ENCODE measurements around the gene CIDEC.
"Not testable (repeated sequence)": the region's sequence is repeated elsewhere in the genome, so short reads cannot be mapped to it uniquely, and the experiment has no call there.

Gene CIDEC

DNA sequence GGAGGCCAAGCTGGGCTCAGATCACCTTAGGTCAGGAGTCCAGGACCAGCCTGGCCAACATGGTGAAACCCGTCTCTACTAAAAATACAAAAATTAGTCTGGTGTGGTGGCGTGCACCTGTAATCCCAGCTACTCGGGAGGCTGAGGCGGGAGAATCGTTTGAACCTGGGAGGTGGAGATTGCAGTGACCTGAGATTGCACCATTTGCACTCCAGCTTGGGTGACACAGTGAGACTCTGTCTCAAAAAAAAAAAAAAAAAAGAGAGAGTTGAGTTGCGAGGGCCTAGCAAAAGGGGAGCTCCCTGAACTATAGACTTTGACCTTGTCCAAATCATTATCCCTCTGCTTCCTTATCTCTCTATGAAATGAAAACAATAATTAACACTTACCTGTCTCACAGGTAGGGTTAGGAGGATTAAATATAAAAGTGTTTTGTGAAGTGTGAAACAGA lies 20.9 kb upstream of the CIDEC start:
- not testable (repeated sequence) for DNase-seq

DNA sequence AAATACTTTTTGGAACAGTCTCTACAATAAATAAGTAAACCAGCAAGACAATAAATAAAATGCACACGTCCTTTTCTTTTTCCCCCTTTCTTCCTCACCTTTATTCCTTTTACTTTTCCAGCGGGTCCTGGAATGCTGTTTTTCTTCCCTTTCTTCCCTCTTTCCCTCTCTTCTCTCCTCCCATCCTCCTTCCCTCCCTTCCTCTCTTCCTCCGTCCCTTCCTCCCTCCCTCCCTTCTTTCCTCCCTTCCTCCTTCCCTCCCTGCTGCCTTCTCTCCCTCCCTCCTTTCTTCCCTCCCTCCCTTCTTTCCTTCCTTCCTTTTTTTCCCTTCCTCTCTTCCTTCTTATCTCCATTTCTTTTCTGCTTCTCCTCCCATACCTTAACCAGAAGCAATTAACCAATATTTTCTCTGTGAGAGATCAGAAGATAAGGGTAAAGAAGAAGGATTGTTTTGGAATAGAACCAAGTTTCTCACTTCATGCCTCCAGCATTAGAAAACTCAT lies 19.3 kb upstream of the CIDEC start:
- DNase-seq: no peak

DNA sequence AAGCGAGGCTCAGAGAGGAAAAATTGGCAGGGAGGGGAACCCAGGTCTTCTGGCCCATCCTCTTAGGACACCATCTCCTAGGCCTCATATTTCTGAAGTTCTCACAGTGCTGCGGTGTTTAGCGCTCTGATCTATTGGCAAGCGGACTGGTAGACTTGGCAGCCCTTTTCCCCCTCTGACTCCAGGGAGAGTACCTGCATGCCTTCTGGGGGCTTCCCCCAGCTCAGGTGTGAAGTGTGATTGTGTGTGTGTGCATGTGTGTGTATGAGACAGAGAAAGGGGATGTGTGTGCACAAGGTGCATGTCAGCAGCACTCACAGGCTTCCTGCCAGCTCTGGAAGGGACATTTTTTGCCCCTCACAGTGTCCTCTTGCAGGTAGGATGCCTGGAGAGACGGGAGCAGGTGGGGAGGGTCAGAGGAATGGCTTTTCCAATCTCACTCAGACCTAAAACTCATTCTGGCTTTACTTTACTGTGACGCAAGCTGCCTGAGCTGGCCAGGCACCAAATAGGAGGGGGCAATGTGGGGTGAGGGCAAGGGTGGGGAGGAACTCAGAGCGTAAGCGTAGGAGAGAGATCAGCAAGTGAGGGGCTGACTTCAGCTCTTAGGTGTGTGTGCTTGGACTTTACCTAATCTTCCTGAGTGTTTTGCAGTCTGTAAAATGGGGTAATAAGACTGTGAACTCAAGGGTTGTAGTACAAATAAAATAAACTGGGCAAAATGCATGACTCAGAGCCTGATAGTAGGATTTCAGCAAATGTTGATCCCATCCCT lies 18.6 kb upstream of the CIDEC start:
- no peak for DNase-seq

DNA sequence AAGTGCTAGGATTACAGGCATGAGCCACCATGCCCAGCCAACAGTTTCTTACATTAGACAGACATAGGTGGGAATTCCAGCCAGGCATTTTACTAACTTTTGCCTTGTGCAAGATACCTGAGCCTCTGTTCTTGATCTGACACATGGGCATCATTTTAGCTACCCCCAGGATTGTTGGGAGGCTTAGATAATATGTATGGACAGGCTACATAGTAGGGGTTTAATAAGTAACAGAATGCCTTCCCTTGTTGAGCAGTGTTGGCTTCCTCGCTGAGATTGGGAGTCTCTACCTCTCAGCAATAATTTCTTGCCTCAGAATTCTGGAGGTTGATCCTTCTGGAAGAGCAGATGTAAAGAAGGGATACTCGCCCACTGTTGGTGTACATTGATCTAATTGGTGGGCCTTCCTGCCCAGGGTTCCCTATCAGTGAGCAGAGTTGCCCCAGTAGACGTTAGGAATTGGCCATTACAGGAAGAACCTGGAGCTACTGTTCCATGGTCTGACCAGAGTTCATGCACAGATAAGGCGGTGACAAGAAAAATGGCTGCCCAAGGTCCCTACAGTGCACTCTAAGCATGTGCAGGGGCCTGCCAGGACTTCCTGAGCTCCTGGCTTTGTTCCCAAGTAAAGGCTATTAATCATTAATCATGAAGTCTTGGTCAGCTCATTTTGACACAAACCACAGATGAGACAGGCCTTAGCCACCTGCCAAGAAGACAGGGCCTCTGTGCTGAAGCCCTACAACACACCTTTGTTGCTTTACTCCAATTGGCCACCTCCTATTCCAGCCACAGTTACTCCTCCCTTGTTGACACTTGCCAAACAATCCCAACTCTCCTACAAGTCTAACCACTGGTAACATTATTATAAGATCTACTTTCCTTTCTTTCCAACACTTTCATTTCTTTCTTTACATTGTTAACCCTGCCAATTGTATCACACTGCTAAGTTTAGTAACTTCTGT lies 17.6 kb upstream of the CIDEC start:
- no peak for DNase-seq

DNA sequence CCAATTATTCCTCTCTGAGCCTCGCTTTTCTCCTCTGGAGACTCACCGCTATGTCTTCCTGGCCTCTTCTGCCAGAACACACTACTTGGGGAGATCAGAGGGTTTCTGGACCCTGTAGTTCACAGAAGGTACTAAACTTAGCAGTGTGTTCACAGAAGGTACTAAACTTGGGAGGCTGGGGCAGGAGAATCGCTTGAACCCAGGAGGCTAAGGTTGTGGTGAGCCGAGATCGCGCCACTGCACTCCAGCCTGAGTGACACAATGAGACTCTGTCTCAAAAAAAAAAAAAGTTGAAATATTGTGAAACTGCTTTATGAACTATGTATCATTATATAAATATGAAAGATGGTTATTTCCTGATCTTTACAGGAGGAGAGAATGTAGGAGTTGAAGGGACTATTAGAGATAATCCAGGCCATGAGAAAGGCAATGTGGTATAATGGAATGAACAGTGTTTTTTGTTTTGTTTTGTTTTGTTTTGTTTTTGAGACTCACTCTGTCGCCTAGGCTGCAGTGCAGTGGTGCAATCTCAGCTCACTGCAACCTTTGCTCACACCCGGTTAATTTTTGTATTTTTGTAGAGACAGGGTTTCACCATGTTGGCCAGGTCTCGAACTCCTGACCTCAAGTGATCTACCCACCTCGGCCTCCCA lies 16.8 kb upstream of the CIDEC start:
- DNase-seq: not testable (repeated sequence)

DNA sequence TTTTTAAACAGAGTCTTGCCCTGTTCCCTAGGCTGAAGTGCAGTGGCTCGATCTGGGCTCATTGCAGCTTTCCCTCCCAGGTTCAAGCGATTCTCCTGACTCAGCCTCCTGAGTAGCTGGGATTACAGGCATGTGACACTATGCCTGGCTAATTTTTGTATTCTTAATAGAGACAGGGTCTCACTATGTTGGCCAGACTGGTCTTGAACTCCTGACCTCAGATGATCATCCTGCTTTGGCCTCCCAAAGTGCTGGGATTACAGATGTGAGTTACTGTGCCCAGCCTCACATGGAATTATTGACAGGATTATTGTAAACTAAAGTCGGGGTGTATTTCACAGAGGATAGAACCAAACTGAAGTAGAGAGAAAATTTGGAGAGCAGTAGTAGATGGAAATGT lies 15.7 kb upstream of the CIDEC start:
- DNase-seq: not testable (repeated sequence)

DNA sequence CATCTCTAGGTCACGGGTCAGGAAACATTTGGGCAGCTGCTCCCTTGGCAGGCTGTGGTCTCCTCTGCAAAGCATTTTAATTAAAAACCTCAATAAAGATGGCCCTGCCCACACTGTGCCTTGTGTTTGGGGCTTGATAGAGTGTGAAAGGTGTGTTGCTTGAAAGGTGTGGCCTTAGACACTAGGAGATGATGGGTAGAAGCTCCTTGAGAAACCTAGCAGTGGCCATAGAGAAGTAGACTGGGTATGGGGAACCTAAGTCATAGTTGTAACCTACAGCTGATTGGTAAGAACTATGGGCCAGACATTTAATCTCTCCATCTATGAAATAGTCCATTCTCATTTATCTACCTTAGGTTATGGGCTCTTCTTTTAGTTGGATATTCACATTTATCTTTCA lies 13.7 kb upstream of the CIDEC start:
- no peak for DNase-seq

DNA sequence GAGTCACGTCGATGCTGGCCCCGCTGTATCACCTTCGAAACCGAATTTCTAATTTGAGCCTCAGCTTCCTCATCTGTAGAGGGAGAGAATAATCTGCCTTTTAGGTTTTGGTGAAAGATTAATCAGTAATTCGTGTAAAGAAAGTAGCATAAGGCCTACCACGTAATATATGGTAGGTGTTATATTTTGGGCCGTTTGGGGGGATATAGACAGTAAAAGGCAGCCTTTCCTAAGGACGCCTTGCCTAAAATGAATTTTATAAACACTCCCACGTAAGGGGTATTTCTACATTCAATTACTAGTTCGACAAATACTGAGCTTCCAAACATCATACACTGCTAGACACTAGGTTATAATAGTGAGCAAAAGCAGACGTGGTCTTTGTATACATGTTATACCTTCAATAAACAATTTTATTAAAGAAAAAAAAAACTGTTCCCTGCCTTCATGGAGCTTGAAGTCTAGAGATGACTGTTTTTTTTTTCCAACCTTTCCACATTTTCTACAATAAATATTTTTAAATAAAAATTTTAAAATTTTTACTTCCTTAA lies 11.1 kb upstream of the CIDEC start:
- no peak for DNase-seq

DNA sequence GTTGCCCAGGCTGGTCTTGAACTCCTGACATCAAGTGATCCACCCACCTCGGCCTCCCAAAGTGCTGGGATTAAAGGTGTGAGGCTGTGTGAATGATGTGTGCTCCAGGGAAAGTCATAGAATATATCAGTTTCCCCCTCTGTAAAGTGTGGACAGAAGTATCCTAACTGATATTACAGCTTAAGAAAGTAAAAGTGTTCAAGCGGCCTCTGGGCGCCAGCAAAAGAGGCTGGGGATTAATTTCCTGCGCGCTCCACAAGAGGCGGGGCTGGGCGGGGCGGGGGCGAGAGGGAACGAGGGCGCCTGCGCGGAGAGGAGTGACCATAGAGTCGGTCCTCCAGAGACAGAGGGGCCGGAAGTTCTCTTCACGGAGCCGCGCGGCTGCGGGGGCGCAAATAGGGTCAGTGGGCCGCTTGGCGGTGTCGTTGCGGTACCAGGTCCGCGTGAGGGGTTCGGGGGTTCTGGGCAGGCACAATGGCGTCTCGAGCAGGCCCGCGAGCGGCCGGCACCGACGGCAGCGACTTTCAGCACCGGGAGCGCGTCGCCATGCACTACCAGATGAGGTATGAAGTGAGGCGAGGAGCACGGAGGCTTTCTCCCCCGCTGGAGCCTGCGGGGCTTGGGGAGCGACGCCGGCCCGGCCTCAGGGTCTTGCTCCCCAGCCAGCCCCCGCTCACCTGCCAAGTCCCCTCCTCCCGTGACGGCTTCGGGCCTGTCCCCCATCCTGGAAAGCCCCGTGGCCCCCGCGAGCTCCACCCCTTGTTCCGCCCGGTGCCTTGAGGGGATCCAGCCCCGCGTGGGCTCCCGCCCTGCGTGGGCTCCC lies 10.4 kb upstream of the CIDEC start, which contains the start of gene JAGN1:
JAGN1 (plus strand) TSS at position 362 of the 823 bp plus-strand sequence; CDS start at position 475, 113 bp downstream.
- peak; percentile 96 for DNase-seq

DNA sequence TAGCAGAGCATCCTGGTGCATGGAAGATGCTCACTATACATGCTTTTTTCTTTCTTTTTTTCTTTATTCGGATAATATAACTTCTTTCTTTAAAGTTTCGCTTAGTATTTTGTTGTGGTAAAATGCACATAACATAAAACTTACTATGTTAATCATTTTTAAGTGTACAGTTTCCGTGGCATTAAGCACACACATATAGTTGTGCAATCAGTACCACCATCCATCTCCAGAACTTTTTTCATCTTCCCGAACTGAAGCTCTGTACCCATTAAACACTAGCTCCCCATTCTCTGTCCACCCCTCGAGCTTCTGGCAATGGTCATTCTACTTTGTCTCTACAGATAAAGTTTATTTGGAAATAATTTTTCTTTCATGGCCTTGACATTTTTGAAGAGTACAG lies 9.4 kb upstream of the CIDEC start:
- no peak for DNase-seq

DNA sequence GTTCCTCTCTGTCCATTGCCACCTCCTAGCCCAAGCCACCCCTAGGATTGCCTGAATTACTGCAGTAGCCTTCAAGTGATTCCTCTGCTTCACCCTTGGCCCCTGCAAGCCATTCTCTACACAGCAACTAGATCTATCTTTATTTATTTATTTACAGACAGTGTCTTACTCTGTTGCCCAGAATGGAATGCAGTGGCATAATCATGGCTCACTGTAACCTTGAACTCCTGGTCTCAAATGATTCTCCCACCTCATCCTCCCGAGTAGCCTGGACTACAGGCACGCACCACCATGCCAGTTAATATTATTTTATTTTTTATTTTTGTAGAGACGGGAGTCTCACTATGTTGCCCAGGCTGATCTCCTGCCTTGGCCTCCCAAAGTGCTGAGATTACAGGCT lies 8.5 kb upstream of the CIDEC start:
- no peak for DNase-seq

DNA sequence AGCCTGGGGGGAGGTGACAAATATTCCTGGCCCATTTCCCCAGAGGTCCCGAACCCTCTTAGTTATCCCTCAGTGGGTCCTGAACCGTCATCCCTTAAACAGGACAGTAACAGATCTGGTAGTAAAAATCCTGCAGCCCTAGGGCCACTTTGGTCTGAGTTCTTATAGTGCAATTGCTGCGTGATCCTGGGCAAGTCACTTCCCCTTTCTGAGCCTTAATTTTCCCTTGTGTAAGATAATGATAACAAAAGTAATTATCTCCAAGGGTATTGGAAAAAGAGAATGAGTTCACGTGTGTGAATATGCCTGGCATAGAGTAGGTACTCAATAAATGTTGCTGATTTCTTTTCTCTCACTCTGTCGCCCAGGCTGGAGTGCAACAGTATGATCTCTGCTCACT lies 7.4 kb upstream of the CIDEC start:
- no peak for DNase-seq

DNA sequence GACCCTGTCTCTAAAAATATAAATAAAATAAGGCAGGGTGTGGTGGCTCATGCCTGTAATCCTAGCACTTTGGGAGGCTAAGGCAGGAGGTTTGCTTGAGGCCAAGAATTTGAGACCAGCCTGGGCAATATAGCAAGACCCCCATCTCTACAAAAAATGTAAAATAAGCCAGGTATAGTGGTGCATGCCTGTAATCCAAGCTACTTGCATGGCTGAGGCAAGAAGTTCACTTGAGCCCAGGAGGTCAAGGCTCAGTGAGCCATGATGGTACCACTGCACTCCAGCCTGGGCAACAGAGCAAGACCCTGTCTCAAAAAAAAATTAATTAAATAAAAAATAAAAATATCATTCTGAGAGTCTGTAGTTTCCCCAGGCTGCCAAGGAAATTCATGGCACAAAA lies 6.3 kb upstream of the CIDEC start:
- DNase-seq: no peak

DNA sequence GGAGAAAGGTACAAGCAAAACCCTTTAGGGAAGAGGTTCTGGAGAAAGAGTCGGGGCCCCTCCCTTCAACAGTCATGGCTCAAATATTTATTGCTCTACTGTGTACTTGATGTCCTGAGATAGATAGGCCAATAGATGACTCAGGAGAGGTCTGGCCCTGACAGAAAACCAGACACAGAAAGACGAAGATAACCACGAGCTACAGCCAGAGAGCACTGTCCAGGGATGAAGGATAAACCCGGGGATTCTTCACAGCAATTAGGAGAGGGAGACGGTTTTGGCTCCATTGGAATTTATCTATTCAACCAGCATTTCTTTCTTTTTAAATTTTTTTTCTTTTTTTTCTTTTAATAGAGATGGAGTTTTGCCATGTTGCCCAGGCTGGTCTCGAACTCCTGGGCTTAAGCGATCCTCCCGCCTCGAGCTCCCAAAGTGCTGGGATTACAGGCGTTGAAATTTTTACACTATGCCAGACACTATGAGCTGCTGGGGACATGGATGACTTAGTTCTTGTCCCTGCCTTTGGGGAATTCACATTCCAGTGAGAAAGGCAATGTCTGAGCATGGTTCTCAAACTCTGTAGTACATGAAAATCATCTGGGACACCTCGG lies 4.6 kb upstream of the CIDEC start:
- no peak for DNase-seq

DNA sequence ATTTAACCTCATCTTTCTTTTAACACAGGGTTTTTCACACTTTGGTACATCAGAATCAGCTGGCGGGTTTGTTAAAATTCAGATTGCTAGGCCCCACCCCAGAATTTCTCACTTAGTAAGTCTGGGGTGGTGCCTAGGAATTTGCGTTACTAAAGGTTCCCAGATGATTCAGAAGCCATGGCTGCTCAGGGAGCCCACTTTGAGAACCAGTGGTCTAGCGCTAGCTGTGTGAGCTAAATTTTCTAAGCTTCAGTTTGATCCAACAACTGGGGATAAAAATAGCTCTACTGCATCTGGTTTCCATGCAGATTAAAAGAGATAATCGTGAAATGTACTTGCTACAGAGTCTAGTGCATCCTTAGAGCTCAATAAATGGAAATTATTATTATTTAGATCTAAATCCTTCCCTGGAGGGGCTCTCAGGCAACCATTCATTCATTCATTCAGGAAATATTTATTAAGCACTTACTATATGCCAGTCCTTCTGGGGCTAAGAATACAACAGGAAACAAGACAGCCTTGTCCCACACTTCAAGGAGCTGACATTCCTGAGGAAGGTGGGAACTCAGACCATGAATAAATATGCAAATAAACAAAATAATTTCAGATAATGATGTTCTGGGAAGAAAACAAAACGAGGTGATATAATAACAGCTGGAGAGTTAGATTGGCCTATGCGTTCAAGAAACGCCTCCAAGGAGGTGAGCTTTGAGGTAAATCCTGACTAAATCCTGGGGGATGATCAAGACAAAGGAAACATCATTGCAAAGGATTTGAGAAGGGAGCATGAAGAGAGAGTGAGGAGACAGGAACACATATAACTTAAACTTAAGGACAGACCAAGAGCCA lies 3.9 kb upstream of the CIDEC start:
- DNase-seq: no peak

DNA sequence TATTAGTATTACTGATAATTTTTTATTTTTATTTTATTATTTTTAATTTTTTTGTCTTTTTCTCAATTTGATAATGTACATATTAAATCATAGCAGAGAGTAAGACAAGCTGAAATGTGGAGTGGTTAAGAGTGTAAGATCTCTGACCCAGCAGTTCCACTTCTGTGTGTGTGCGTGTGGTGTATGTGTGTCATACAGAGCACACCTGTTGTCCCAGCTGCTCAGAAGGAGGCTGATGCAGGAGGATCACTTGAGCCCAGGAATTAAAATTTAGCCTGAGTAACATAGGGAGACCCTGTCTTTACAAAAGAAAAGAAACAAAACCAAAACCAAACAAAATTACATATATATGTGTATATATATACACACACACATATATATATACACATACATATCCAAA lies 1.4 kb upstream of the CIDEC start:
- no peak for DNase-seq

DNA sequence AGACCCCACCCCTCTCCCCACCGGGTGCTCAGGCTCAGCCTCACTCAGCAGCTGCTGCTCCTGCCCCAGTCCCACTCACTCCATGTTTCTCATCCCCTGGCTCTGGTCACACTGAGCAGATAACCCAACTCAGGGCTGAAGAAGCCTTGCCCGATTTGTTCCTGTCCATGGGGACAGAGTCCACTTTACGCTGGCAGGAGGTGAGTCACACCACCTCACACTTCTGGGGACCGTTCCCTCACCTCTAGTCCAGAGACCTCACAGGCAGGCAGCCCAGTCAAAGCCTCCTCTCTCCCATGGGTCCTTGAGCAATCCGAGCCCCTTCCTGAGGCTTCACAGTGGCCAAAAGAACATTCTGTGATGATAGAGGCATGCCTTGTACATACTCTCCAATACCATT lies 1.4 kb downstream of the CIDEC start:
- no peak for DNase-seq

DNA sequence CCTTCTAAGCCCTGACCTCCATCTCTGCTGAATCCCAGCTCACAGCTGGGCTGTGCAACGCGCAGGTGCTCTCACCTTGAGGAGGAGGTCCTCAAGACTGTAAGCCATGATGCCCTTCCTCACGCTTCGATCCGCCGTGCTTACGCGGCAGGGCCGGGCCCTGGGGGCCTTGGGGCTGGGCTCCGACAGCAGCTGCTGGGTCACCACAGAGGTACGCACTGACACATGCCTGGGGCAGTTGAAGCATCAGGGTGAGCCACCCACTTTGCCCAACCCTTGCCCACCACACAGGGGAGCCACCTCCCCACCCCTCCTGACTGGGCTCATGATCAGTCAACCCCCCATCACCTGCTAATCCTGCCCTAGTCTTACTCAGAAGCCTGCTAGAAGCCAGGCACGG lies 3.1 kb downstream of the CIDEC start:
- DNase-seq: no peak

DNA sequence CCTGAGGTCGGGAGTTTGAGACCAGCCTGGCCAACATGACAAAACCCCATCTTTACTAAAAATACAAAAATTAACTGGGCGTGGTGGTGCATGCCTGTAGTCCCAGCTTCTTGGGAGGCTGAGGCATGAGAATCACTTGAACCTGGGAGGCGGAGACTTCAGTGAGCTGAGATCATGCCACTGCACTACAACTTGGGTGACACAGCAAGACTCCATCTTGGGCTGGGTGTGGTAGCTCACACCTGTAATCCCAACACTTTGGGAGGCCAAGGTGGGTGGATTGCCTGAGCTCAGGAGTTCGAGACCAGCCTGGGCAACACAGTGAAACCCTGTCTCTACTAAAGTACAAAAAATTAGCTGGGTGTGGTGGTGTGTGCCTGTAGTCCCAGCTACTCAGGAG lies 3.8 kb downstream of the CIDEC start:
- not testable (repeated sequence) for DNase-seq

DNA sequence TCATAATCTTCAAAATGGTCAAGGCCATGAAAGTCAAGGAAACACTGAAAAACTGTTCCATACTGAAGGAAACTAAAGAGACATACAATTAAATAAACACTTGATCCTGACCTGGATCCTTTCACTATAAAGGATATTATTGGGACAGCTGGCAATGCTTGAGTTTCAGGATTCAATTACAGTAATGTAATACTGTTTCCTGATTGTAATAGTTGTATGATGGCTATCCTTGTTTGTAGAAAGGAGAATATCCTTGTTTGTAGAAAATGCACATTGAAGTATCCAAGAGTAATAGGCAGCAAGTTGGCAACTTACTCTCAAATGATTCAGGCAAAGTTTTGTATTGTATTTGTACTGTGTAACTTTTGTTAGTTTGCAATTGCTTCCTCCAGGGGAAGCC lies 4.6 kb downstream of the CIDEC start:
- no peak for DNase-seq

Data from activated effector memory CD4-positive, alpha-beta T cell treated with anti-CD3 and anti-CD28 coated beads, Interleukin-2, amount 50 U/mL, for 16 hours (primary cell).